ENCODE results near the gene RAPGEF3. TPM values are rescaled to one million over a fixed set of nuclear protein-coding genes. Genes with fewer than 3 reads are reported as not detected.

Gene RAPGEF3
- total and polyA plus RNA-seq, 9 of the 15 experiments (the other 6 are each of a cell fraction or from before 2014, with no cell fraction given) = 0.03 to 0.78 (median 0.37) TPM; not detected in 1

DNA sequence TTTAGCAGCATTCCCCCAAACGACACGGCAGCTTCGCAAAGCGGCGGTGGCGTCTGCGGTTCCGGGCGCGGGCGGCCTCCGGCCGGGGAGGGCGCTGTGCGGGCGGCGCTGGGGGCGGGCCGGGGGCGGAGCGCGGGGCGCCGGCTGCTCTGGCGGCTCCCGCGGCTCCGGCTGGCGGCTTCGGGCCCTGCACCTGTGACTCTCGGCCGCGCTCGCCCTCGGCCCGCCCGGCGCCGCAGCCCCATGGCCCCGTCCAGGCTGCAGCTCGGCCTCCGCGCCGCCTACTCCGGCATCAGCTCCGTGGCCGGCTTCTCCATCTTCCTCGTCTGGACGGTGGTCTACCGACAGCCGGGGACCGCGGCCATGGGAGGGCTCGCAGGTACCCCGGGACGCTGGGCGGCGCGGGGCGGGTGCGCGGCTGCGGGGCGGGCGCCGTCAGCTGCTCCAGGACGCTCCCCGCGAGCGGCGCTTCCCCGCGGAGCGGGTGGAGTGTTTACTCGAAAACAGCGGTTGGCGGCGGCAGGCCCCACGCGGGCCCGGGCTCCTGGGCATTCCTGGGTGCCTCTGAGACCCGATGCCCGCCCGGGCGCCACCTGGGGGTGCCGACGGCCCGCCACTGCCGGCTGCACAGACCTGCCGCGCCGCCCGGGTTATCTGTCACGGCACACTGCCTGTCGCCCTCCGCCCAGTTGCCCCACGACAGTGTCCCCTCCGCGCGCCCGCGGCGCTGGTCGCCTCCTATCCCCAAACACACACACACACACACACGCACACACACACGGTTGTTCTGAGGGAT is 14.6 kb upstream of the RAPGEF3 start, which contains the start of gene SLC48A1 (continued):
- TF ChIP-seq, protein P1, sequence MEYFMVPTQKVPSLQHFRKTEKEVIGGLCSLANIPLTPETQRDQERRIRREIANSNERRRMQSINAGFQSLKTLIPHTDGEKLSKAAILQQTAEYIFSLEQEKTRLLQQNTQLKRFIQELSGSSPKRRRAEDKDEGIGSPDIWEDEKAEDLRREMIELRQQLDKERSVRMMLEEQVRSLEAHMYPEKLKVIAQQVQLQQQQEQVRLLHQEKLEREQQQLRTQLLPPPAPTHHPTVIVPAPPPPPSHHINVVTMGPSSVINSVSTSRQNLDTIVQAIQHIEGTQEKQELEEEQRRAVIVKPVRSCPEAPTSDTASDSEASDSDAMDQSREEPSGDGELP (CRISPR knock-in tag; IDR thresholded peaks at IDR 0.05; ENCODE audit: borderline replicate concordance) = peak; percentile 29; the same call in 1 of the 2 replicates
- peak; percentile 60; the same call in 1 of the 2 replicates for TF ChIP-seq ARID1B (IDR thresholded peaks at IDR 0.05)
- TF ChIP-seq, protein P2, sequence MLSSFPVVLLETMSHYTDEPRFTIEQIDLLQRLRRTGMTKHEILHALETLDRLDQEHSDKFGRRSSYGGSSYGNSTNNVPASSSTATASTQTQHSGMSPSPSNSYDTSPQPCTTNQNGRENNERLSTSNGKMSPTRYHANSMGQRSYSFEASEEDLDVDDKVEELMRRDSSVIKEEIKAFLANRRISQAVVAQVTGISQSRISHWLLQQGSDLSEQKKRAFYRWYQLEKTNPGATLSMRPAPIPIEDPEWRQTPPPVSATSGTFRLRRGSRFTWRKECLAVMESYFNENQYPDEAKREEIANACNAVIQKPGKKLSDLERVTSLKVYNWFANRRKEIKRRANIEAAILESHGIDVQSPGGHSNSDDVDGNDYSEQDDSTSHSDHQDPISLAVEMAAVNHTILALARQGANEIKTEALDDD (IDR thresholded peaks at IDR 0.05) = no peak
- no peak for TF ChIP-seq KLF16 (IDR thresholded peaks at IDR 0.05)
- TF ChIP-seq HDAC3 (IDR thresholded peaks at IDR 0.05; ENCODE audit: borderline replicate concordance, partially characterized antibody) = no peak
- 0 out of 2 replicates have a peak, but pooled peaks have one; percentile 31 for TF ChIP-seq ZNF75A (CRISPR knock-in tag; IDR thresholded peaks at IDR 0.05)
- TF ChIP-seq FOXK1 (CRISPR knock-in tag; IDR thresholded peaks at IDR 0.05; ENCODE audit: borderline replicate concordance) = no peak
- TF ChIP-seq POLR2B (IDR thresholded peaks at IDR 0.05; ENCODE audit: low read depth, partially characterized antibody) = no peak
- TF ChIP-seq ZNF766 (CRISPR knock-in tag; conservative IDR thresholded peaks at IDR 0.05) = no peak
- peak; percentile 64 for TF ChIP-seq SMAD4 (CRISPR knock-in tag; conservative IDR thresholded peaks at IDR 0.05)
- TF ChIP-seq CC2D1A (IDR thresholded peaks at IDR 0.05) = no peak
- TF ChIP-seq ZNF239 (CRISPR knock-in tag; IDR thresholded peaks at IDR 0.05) = no peak
- TF ChIP-seq EGR1 (conservative IDR thresholded peaks at IDR 0.05) = peak; percentile 56; the same call in 1 of the 2 replicates
- no peak for TF ChIP-seq ZNF551 (CRISPR knock-in tag; IDR thresholded peaks at IDR 0.05)
- no peak for TF ChIP-seq ZNF253 (CRISPR knock-in tag; conservative IDR thresholded peaks at IDR 0.05)
- TF ChIP-seq, protein P3, sequence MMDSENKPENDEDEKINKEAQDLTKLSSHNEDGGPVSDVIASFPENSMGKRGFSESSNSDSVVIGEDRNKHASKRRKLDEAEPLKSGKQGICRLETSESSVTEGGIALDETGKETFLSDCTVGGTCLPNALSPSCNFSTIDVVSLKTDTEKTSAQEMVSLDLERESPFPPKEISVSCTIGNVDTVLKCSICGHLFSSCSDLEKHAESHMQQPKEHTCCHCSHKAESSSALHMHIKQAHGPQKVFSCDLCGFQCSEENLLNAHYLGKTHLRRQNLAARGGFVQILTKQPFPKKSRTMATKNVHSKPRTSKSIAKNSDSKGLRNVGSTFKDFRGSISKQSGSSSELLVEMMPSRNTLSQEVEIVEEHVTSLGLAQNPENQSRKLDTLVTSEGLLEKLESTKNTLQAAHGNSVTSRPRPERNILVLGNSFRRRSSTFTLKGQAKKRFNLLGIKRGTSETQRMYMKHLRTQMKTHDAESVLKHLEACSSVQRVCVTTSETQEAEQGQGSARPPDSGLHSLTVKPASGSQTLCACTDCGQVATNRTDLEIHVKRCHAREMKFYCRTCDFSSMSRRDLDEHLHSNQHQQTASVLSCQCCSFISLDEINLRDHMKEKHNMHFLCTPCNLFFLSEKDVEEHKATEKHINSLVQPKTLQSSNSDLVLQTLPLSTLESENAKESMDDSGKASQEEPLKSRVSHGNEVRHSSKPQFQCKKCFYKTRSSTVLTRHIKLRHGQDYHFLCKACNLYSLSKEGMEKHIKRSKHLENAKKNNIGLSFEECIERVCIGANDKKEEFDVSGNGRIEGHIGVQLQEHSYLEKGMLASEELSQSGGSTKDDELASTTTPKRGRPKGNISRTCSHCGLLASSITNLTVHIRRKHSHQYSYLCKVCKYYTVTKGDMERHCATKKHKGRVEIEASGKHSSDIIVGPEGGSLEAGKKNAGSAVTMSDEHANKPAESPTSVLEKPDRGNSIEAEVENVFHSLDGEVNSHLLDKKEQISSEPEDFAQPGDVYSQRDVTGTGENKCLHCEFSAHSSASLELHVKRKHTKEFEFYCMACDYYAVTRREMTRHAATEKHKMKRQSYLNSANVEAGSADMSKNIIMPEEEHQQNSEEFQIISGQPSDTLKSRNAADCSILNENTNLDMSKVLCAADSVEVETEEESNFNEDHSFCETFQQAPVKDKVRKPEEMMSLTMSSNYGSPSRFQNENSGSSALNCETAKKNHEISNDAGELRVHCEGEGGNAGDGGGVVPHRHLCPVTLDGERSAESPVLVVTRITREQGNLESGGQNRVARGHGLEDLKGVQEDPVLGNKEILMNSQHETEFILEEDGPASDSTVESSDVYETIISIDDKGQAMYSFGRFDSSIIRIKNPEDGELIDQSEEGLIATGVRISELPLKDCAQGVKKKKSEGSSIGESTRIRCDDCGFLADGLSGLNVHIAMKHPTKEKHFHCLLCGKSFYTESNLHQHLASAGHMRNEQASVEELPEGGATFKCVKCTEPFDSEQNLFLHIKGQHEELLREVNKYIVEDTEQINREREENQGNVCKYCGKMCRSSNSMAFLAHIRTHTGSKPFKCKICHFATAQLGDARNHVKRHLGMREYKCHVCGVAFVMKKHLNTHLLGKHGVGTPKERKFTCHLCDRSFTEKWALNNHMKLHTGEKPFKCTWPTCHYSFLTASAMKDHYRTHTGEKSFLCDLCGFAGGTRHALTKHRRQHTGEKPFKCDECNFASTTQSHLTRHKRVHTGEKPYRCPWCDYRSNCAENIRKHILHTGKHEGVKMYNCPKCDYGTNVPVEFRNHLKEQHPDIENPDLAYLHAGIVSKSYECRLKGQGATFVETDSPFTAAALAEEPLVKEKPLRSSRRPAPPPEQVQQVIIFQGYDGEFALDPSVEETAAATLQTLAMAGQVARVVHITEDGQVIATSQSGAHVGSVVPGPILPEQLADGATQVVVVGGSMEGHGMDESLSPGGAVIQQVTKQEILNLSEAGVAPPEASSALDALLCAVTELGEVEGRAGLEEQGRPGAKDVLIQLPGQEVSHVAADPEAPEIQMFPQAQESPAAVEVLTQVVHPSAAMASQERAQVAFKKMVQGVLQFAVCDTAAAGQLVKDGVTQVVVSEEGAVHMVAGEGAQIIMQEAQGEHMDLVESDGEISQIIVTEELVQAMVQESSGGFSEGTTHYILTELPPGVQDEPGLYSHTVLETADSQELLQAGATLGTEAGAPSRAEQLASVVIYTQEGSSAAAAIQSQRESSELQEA (IDR thresholded peaks at IDR 0.05; ENCODE audit: low read depth) = no peak
- peak; percentile 43 for TF ChIP-seq SMAD1 (IDR thresholded peaks at IDR 0.05; ENCODE audit: low read depth, low read length, partially characterized antibody)
